ENCODE data around the gene UNC5A. TPM values are rescaled to one million over a fixed set of nuclear protein-coding genes. Genes with fewer than 3 reads are reported as not detected.

Gene UNC5A
- polyA plus RNA-seq, 4 donors: 0.15 to 0.63 TPM; not detected in 2

- DNase-seq (no peak), FAIRE-seq (no peak)
- no peaks in the 10 kb centered on the region for H3K4me1 ChIP-seq (ENCODE audit: control insufficient read depth in 3 of 3, insufficient read depth in 2 of 3, low read depth in 1 of 3, low read length in 2 of 3)
- no peaks in the 10 kb centered on the region for H3K9me3 ChIP-seq (ENCODE audit: control insufficient read depth in 2 of 2, insufficient read depth in 1 of 2, low read depth in 1 of 2, low read length in 1 of 2)
- H3K36me3 ChIP-seq (ENCODE audit: control insufficient read depth in 3 of 3, insufficient read depth in 2 of 3, low read depth in 1 of 3, low read length in 3 of 3): no peaks in the 10 kb centered on the region
- 57 to 65% (median 59%) methylated on average over 7 of the region's 7 CpGs for WGBS, 3 donors
- H3K4me3 ChIP-seq (ENCODE audit: low read depth in 1 of 3, low read length in 3 of 3): no peak overlapping the region
- no peak overlapping the region for H3K27ac ChIP-seq (ENCODE audit: low read depth in 1 of 3, low read length in 2 of 3)
- peaks cover 0 to 44% (median 19%) of the 10 kb centered on the region in 3 donors for H3K27me3 ChIP-seq (ENCODE audit: control insufficient read depth in 3 of 3, insufficient read depth in 3 of 3, low read length in 3 of 3)
These were observed 22.3 kb upstream of the UNC5A start for GRCh38 chr5:176788091-176788490.

GRCh38 chr5:176788941-176789872 lies 21.2 kb upstream of the UNC5A start:
- no peak for FAIRE-seq

DNA sequence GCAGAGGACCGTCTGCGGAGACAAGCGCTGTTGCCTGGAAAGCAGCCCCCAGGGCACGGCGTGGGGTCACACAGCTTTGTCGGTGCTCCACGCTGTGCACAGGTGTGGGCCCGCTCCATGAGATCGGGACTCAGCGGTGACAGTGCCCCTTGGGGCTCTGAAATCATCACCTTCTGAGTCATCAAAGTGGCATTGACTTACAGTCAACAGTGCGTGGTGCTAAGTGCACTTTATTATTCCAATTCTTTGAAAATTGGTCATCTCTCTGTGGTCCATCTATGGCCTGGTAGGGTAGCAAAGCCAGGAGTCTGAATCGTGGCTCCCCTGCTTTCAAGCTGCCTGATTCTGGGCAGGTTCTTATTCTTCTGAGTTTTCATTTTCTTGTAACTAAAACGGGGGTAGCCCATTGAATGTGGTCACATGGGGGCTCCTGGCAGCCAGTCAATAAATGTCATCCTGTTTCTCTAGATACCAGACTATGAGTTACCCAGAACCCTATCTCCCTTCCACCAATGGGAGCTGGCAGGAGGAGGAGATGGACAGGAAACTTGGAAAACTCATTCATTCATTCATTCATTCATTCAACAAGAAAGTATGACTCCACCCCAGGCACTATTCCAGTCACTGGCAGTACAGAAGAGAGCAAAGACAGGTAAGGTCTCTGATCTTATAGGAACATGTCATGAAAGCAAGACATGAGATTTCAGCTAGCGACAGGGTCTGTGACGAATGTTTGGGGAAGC lies 20.3 kb upstream of the UNC5A start:
- Histone ChIP-seq H3K4me3 (ENCODE audit: low read depth in 1 of 3, low read length in 3 of 3) (no peak overlapping the region), H3K36me3 (ENCODE audit: control insufficient read depth in 3 of 3, insufficient read depth in 2 of 3, low read depth in 1 of 3, low read length in 3 of 3) (no peaks in the 10 kb centered on the region), H3K4me1 (ENCODE audit: control insufficient read depth in 3 of 3, insufficient read depth in 2 of 3, low read depth in 1 of 3, low read length in 2 of 3) (no peaks in the 10 kb centered on the region), H3K9me3 (ENCODE audit: control insufficient read depth in 2 of 2, insufficient read depth in 1 of 2, low read depth in 1 of 2, low read length in 1 of 2) (no peaks in the 10 kb centered on the region), H3K27ac (ENCODE audit: low read depth in 1 of 3, low read length in 2 of 3) (no peak overlapping the region), H3K27me3 (ENCODE audit: control insufficient read depth in 3 of 3, insufficient read depth in 3 of 3, low read length in 3 of 3) (peaks cover 0 to 47% (median 18%) of the 10 kb centered on the region in 3 donors)
- FAIRE-seq (no peak), DNase-seq (no peak)
- WGBS, 3 donors: 44 to 51% (median 48%) methylated on average over 15 of the region's 15 CpGs

More at GRCh38 chr5:176788941-176789872, 21.2 kb upstream of the UNC5A start:
- DNase-seq: no peak
- Histone ChIP-seq H3K27me3 (ENCODE audit: control insufficient read depth in 3 of 3, insufficient read depth in 3 of 3, low read length in 3 of 3) (peaks cover 0 to 54% (median 21%) of the 10 kb centered on the region in 3 donors), H3K4me1 (ENCODE audit: control insufficient read depth in 3 of 3, insufficient read depth in 2 of 3, low read depth in 1 of 3, low read length in 2 of 3) (no peaks in the 10 kb centered on the region), H3K27ac (ENCODE audit: low read depth in 1 of 3, low read length in 2 of 3) (no peak overlapping the region), H3K4me3 (ENCODE audit: low read depth in 1 of 3, low read length in 3 of 3) (no peak overlapping the region), H3K9me3 (ENCODE audit: control insufficient read depth in 2 of 2, insufficient read depth in 1 of 2, low read depth in 1 of 2, low read length in 1 of 2) (no peaks in the 10 kb centered on the region), H3K36me3 (ENCODE audit: control insufficient read depth in 3 of 3, insufficient read depth in 2 of 3, low read depth in 1 of 3, low read length in 3 of 3) (no peaks in the 10 kb centered on the region)
- WGBS, 3 donors: 43 to 44% (median 44%) methylated on average over 20 of the region's 20 CpGs

GRCh38 chr5:176790941-176791340 lies 19.4 kb upstream of the UNC5A start:
- Histone ChIP-seq H3K4me3 (ENCODE audit: low read depth in 1 of 3, low read length in 3 of 3) (no peak overlapping the region), H3K36me3 (ENCODE audit: control insufficient read depth in 3 of 3, insufficient read depth in 2 of 3, low read depth in 1 of 3, low read length in 3 of 3) (no peaks in the 10 kb centered on the region), H3K27ac (ENCODE audit: low read depth in 1 of 3, low read length in 2 of 3) (no peak overlapping the region), H3K27me3 (ENCODE audit: control insufficient read depth in 3 of 3, insufficient read depth in 3 of 3, low read length in 3 of 3) (peaks cover 0 to 51% (median 19%) of the 10 kb centered on the region in 3 donors), H3K9me3 (ENCODE audit: control insufficient read depth in 2 of 2, insufficient read depth in 1 of 2, low read depth in 1 of 2, low read length in 1 of 2) (no peaks in the 10 kb centered on the region), H3K4me1 (ENCODE audit: control insufficient read depth in 3 of 3, insufficient read depth in 2 of 3, low read depth in 1 of 3, low read length in 2 of 3) (no peaks in the 10 kb centered on the region)
- 55 to 77% (median 65%) methylated on average over 5 of the region's 5 CpGs for WGBS, 3 donors
- FAIRE-seq (no peak), DNase-seq (no peak)

DNA sequence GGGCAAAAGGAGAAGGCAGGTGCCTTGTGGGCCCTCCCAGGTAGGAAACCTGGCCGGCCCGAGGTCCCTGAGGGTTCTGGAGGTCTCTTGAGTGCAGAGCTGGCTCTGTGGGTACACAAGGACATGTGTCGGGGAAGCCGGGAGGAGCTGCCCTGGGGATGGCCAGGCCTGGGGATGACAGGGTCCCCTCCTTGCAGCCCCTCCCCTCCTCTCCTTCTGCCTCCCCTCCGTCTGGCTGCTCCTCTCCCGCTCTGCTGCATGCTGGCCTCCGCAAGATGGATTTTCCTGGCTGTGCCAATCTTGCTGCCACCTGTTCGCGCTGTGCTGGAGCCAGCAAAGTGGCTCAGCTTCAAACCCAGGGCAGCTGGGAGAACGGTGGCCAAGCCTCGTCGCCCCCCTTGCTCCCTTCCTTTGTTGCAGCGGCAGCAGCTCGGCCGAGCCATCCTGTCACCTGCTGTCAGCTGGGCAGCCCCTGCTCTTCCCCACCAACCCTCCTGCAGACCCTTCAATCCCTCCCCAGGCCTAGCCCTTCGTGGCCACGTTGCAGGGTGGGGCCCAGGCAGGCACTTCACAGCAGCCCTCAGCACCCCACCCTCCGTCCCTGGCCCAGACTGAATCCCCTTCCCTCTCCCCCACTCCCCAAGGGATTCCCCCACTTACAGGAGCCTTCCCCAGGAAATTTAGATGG lies 17.6 kb upstream of the UNC5A start:
- H3K9me3 ChIP-seq (ENCODE audit: control insufficient read depth in 2 of 2, insufficient read depth in 1 of 2, low read depth in 1 of 2, low read length in 1 of 2): no peaks in the 10 kb centered on the region
- H3K27ac ChIP-seq (ENCODE audit: low read depth in 1 of 3, low read length in 2 of 3): no peak overlapping the region
- 63 to 69% (median 65%) methylated on average over 18 of the region's 18 CpGs for WGBS, 3 donors
- H3K27me3 ChIP-seq (ENCODE audit: control insufficient read depth in 3 of 3, insufficient read depth in 3 of 3, low read length in 3 of 3): peaks cover 0 to 63% (median 25%) of the 10 kb centered on the region in 3 donors
- FAIRE-seq: no peak
- H3K4me1 ChIP-seq (ENCODE audit: control insufficient read depth in 3 of 3, insufficient read depth in 2 of 3, low read depth in 1 of 3, low read length in 2 of 3): no peaks in the 10 kb centered on the region
- no peaks in the 10 kb centered on the region for H3K36me3 ChIP-seq (ENCODE audit: control insufficient read depth in 3 of 3, insufficient read depth in 2 of 3, low read depth in 1 of 3, low read length in 3 of 3)
- no peak overlapping the region for H3K4me3 ChIP-seq (ENCODE audit: low read depth in 1 of 3, low read length in 3 of 3)
- DNase-seq: no peak

DNA sequence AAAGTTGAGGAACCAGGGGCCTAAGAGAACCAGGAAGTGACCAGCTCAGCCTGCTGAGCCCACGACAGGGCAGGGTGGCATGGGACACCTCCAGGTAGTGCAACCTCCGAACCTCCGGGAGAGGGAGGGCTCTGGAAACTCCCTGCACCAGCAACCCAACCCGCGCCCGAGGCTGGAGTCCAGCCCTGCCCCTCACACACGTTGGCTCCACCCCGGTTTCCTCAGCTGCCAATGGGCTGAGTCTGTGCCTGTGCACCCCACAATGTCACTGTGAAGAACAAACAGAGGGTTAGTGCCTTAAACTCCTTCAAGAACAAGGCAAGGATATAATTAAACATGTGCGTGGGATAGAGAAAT lies 17.0 kb upstream of the UNC5A start:
- peaks cover 0 to 63% (median 24%) of the 10 kb centered on the region in 3 donors for H3K27me3 ChIP-seq (ENCODE audit: control insufficient read depth in 3 of 3, insufficient read depth in 3 of 3, low read length in 3 of 3)
- H3K4me1 ChIP-seq (ENCODE audit: control insufficient read depth in 3 of 3, insufficient read depth in 2 of 3, low read depth in 1 of 3, low read length in 2 of 3): no peaks in the 10 kb centered on the region
- WGBS, 3 donors: 16 to 29% (median 20%) methylated on average over 9 of the region's 9 CpGs
- no peaks in the 10 kb centered on the region for H3K9me3 ChIP-seq (ENCODE audit: control insufficient read depth in 2 of 2, insufficient read depth in 1 of 2, low read depth in 1 of 2, low read length in 1 of 2)
- H3K27ac ChIP-seq (ENCODE audit: low read depth in 1 of 3, low read length in 2 of 3): no peak overlapping the region
- no peaks in the 10 kb centered on the region for H3K36me3 ChIP-seq (ENCODE audit: control insufficient read depth in 3 of 3, insufficient read depth in 2 of 3, low read depth in 1 of 3, low read length in 3 of 3)
- no peak overlapping the region for H3K4me3 ChIP-seq (ENCODE audit: low read depth in 1 of 3, low read length in 3 of 3)
- DNase-seq: no peak
- FAIRE-seq: no peak

- DNase-seq: no peak
- 47 to 57% (median 51%) methylated on average over 8 of the region's 8 CpGs for WGBS, 3 donors
- FAIRE-seq: no peak
- Histone ChIP-seq H3K27me3 (ENCODE audit: control insufficient read depth in 3 of 3, insufficient read depth in 3 of 3, low read length in 3 of 3) (peaks cover 0 to 60% (median 24%) of the 10 kb centered on the region in 3 donors), H3K36me3 (ENCODE audit: control insufficient read depth in 3 of 3, insufficient read depth in 2 of 3, low read depth in 1 of 3, low read length in 3 of 3) (no peaks in the 10 kb centered on the region), H3K27ac (ENCODE audit: low read depth in 1 of 3, low read length in 2 of 3) (no peak overlapping the region), H3K9me3 (ENCODE audit: control insufficient read depth in 2 of 2, insufficient read depth in 1 of 2, low read depth in 1 of 2, low read length in 1 of 2) (no peaks in the 10 kb centered on the region), H3K4me1 (ENCODE audit: control insufficient read depth in 3 of 3, insufficient read depth in 2 of 3, low read depth in 1 of 3, low read length in 2 of 3) (no peaks in the 10 kb centered on the region), H3K4me3 (ENCODE audit: low read depth in 1 of 3, low read length in 3 of 3) (no peak overlapping the region)
These were observed 16.6 kb upstream of the UNC5A start for GRCh38 chr5:176793736-176794135.

DNA sequence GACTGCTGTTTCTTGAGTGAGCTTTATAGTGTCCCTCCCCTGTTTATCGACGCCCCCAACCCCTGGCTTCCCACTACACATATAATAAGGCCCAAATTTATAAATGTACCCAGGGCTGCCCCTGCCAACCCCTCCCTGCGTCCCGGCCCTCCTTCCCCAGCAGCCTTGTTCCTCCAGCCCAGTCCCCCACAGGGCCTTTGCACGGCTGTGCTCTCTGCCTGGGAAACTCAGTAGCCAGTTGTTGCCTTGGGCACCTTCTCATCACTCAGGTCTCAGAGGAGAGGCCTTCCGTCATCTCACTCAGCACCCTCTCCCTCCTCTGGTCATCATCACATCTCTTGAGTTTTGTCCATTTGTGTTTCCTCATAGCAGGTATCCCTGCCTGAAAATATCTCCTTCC lies 15.8 kb upstream of the UNC5A start:
- H3K27ac ChIP-seq (ENCODE audit: low read depth in 1 of 3, low read length in 2 of 3): no peak overlapping the region
- peaks cover 0 to 60% (median 23%) of the 10 kb centered on the region in 3 donors for H3K27me3 ChIP-seq (ENCODE audit: control insufficient read depth in 3 of 3, insufficient read depth in 3 of 3, low read length in 3 of 3)
- H3K4me1 ChIP-seq (ENCODE audit: control insufficient read depth in 3 of 3, insufficient read depth in 2 of 3, low read depth in 1 of 3, low read length in 2 of 3): no peaks in the 10 kb centered on the region
- FAIRE-seq (no peak), DNase-seq (no peak)
- WGBS, 3 donors: 80 to 90% (median 86%) methylated on average over 4 to 6 of the region's 6 CpGs
- no peak overlapping the region for H3K4me3 ChIP-seq (ENCODE audit: low read depth in 1 of 3, low read length in 3 of 3)
- H3K9me3 ChIP-seq (ENCODE audit: control insufficient read depth in 2 of 2, insufficient read depth in 1 of 2, low read depth in 1 of 2, low read length in 1 of 2): no peaks in the 10 kb centered on the region
- no peaks in the 10 kb centered on the region for H3K36me3 ChIP-seq (ENCODE audit: control insufficient read depth in 3 of 3, insufficient read depth in 2 of 3, low read depth in 1 of 3, low read length in 3 of 3)
